Right atrium auricular region (tissue), 2 donors: ENCODE measurements around the gene PACS1. TPM values are rescaled to one million over a fixed set of nuclear protein-coding genes. Genes with fewer than 3 reads are reported as not detected.

Experiments
- DNase-seq: peaks from one replicate; pipeline ENCODE4 v3.0.0-alpha.2; 2019; ENCODE audit warnings: low spot score
- H3K27ac ChIP-seq, 2 donors: fragments of 200-600 bp; sonication (generic); 1 replicate in 1 of 2; 2 replicates in 1 of 2; pipeline ENCODE4 v1.5.1; 2016 to 2019
- H3K27me3 ChIP-seq, 2 donors: fragments of 200-600 bp; sonication (generic); one replicate each; pipeline versions ENCODE4 v1.5.1 to v1.6.0; 2017 to 2019
- H3K36me3 ChIP-seq: fragments of 200-600 bp; sonication (generic); one replicate; pipeline ENCODE4 v1.5.1; 2016
- H3K4me1 ChIP-seq, 2 donors: fragments of 200-600 bp; sonication (generic); one replicate each; pipeline versions ENCODE4 v1.5.1 to v1.6.0; 2017 to 2019
- H3K4me3 ChIP-seq, 2 donors: fragments of 200-600 bp; sonication (generic); 1 replicate in 1 of 2; 2 replicates in 1 of 2; pipeline ENCODE4 v1.5.1; 2017 to 2019; ENCODE audit warnings: mild to moderate bottlenecking in 1 of 2, moderate library complexity in 1 of 2
- H3K9me3 ChIP-seq, 2 donors: fragments of 200-600 bp; sonication (generic); one replicate each; pipeline ENCODE4 v1.5.1; 2019
- total RNA-seq, 2 donors: library from RNA; depleted of rRNA; stranded (reverse); fragments of >200 nt; gene quantifications; one replicate each; pipeline ENCODE4 v1.1.0, GENCODE V29; 2016
- TF ChIP-seq, protein P1 (sequence below), 2 donors: fragments of 200-600 bp; sonication (generic); IDR thresholded peaks; one replicate each; pipeline ENCODE4 v1.5.1; 2019; ENCODE audit warnings: antibody characterized with exemption in 2 of 2

Gene PACS1
- total RNA-seq, 2 donors from 2014 or later, result 47.7 to 88.9 TPM

DNA sequence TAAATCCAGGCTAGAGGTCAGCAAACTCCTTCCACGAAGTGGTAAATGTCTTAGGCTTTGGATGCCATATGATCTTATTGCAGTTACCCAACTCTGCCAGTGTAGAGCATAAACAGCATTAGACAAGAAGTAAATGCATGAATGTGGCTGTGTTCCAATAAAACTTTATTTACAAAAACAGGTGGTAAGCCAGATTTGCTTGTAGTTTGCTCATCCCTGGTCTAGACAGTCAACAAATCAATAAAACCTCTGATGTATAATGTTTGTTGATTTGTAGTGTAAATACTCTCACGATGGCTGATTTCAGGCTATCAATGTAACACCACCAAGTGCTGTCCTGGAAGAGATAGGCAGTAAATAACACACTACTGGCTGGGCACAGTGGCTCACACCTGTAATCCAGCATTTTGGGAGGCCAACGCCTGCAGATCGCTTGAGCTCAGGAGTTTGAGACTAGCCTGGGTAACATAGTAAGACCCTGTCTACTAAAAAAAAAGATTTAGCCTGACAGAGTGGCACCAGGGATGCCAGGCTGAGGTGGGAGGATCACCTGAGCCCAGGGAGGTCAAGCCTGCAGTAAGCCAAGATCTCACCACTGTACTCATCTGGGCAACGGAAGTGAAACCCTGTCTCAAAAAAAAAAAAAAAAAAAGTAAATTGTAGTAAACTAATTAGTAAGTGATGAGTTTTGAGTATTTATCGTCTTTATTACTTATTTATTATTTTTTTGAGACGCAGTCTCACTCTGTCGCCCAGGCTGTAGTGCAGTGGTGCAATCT is 36.9 kb upstream of the PACS1 start:
- H3K27me3 ChIP-seq, result no peaks in the 10 kb centered on the region
- no peak overlapping the region for H3K4me3 ChIP-seq
- H3K9me3 ChIP-seq, result no peaks in the 10 kb centered on the region
- no peak overlapping the region for H3K27ac ChIP-seq
- no peaks in the 10 kb centered on the region for H3K36me3 ChIP-seq
- TF ChIP-seq, protein P1, sequence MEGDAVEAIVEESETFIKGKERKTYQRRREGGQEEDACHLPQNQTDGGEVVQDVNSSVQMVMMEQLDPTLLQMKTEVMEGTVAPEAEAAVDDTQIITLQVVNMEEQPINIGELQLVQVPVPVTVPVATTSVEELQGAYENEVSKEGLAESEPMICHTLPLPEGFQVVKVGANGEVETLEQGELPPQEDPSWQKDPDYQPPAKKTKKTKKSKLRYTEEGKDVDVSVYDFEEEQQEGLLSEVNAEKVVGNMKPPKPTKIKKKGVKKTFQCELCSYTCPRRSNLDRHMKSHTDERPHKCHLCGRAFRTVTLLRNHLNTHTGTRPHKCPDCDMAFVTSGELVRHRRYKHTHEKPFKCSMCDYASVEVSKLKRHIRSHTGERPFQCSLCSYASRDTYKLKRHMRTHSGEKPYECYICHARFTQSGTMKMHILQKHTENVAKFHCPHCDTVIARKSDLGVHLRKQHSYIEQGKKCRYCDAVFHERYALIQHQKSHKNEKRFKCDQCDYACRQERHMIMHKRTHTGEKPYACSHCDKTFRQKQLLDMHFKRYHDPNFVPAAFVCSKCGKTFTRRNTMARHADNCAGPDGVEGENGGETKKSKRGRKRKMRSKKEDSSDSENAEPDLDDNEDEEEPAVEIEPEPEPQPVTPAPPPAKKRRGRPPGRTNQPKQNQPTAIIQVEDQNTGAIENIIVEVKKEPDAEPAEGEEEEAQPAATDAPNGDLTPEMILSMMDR (IDR thresholded peaks at IDR 0.05), result no peak
- peaks cover 0 to 6% of the 10 kb centered on the region in 2 donors for H3K4me1 ChIP-seq
- DNase-seq, result no peak

DNA sequence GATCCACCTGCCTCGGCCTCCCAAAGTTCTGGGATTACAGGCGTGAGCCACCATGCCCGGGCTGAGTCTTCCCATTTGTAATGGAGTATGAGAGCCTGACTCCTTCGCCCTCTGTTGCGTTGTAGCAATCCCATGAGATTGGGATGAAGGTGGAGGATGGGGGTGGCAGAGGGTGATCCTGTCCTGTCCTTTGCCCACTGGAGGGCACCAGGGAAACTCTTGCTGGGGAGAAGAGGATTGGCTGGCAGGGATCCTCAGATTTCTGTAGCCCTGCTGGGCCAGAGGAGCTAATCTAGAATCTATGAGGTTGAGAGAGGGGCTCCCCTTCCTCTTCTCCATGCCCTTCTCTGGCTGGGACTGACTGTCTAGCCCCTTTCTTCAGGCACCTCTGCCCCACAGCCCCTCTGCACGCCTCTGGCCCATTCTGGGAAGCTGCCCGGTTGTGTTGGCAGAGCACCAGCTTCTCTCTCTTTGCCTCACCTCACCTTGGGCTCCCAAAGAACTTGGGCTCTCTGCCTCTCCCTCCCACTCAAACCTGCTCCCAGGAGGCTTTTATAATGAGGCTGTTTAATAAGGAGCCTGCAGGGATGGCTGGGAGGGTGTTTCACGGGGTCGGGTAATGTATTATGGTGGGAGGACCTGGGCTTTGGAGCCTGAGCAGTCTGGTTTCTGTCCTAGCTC is 34.3 kb upstream of the PACS1 start:
- DNase-seq, result no peak
- Histone ChIP-seq H3K4me3 (no peak overlapping the region), H3K9me3 (no peaks in the 10 kb centered on the region), H3K27me3 (no peaks in the 10 kb centered on the region), H3K27ac (no peak overlapping the region), H3K4me1 (peaks cover 0 to 6% of the 10 kb centered on the region in 2 donors), H3K36me3 (no peaks in the 10 kb centered on the region)
- TF ChIP-seq, protein P1 (IDR thresholded peaks at IDR 0.05), result no peak

DNA sequence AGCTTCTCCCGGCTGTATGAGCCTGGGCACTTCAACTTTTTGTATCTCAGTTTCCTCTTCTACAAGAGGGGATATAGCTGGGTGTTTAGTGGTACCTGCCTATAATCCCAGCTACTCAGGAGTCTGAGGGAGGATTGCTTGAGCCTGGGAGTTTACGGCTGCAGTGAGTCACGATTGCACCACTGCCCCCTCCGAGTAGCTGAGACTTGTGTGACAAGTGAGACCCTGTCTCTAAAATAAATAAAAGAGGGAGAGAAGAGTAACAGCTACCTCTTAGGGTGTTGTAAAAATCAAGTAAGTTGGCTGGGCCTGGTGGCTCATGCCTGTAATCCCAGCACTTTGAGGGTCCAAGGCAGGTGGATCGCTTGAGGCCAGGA is 33.8 kb upstream of the PACS1 start:
- no peaks in the 10 kb centered on the region for H3K36me3 ChIP-seq
- TF ChIP-seq, protein P1 (IDR thresholded peaks at IDR 0.05), result no peak
- no peak overlapping the region for H3K27ac ChIP-seq
- peaks cover 0 to 6% of the 10 kb centered on the region in 2 donors for H3K4me1 ChIP-seq
- no peak overlapping the region for H3K4me3 ChIP-seq
- no peaks in the 10 kb centered on the region for H3K9me3 ChIP-seq
- H3K27me3 ChIP-seq, result no peaks in the 10 kb centered on the region
- DNase-seq, result no peak

DNA sequence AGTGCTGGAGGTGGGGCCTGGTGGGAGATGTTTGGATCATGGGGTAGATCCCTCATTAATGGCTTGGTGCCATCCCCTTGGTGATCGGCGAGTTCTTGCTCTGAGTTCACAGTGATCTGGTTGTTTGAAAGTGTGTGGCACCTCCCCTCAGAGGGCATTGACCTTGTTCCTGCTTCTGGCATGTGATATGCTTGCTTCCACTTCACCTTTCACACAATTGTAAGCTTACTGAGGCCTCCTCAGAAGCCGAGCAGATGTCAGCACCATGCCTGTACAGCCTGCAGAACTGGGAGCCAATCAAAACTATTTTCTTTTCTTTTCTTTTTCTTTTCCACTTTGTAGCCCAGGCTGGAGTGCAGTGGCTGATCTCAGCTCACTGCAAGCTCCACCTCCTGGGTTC is 32.7 kb upstream of the PACS1 start:
- no peaks in the 10 kb centered on the region for H3K9me3 ChIP-seq
- peaks cover 0 to 6% of the 10 kb centered on the region in 2 donors for H3K4me1 ChIP-seq
- no peaks in the 10 kb centered on the region for H3K36me3 ChIP-seq
- TF ChIP-seq, protein P1 (IDR thresholded peaks at IDR 0.05), result no peak
- H3K4me3 ChIP-seq, result no peak overlapping the region
- no peaks in the 10 kb centered on the region for H3K27me3 ChIP-seq
- no peak overlapping the region for H3K27ac ChIP-seq
- DNase-seq, result no peak

DNA sequence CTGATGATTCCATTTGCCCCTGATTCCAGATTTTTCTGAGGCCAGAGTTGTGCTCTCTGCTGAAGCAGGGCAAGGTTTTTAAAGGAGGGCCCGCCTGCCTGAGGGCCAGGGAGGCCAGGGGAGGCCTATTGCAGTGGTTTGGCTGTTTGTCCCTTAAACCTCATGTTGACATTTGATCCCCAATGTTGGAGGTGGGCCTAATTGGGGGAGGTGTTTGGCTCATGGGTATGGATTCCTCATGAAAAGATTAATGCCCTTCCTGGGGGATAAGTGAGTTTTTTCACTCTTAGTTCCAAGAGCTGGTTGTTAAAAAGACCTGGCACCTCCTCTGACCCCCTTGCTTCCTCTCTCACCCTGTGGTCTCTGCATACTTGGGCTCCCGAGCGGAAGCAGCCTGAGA is 30.3 kb upstream of the PACS1 start:
- TF ChIP-seq, protein P1 (IDR thresholded peaks at IDR 0.05), result no peak

More for the DNA sequence above, 30.3 kb upstream of the PACS1 start:
- no peak for DNase-seq
- Histone ChIP-seq H3K4me3 (no peak overlapping the region), H3K36me3 (no peaks in the 10 kb centered on the region), H3K4me1 (peaks cover 0 to 6% of the 10 kb centered on the region in 2 donors), H3K27me3 (no peaks in the 10 kb centered on the region), H3K27ac (no peak overlapping the region), H3K9me3 (no peaks in the 10 kb centered on the region)
